Subcutaneous adipose tissue (tissue), 4 donors: ENCODE results near the gene GTF2B. TPM values are rescaled to one million over a fixed set of nuclear protein-coding genes. Genes with fewer than 3 reads are reported as not detected.

Source experiments
- total RNA-seq, 4 donors: library from RNA; depleted of rRNA; stranded (reverse); fragments of >200 nt; gene quantifications; one replicate each; pipeline ENCODE4 v1.1.0, GENCODE V29; 2016
- TF ChIP-seq, protein P1 (sequence below): fragments of 450-650 bp; IDR thresholded peaks from one replicate; pipeline ENCODE4 v1.5.1; 2016; ENCODE audit warnings: low read depth, mild to moderate bottlenecking, control low read depth, antibody characterized with exemption, moderate library complexity

Gene GTF2B
- total RNA-seq, 4 donors from 2014 or later: 29.4 to 44.3 (median 35.2) TPM

DNA sequence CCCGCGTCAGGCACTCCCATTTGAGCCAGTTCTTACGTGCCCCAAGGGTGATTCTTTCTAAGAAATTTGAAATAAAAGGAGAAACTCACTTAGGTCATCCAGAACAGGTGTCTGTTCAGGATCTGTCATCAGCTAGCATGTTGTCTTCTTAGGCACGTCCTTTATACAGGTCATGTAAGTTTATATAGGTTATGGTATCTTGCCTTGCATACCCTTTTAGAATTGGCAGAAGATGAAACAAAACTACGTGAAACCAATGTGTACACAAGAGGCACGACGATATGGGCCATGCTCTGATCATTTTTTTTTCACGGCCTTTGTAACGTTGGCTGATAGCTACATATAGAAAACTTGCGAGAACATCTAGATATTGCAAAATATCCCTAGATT, 579 bp upstream of the GTF2B start:
- TF ChIP-seq, protein P1, sequence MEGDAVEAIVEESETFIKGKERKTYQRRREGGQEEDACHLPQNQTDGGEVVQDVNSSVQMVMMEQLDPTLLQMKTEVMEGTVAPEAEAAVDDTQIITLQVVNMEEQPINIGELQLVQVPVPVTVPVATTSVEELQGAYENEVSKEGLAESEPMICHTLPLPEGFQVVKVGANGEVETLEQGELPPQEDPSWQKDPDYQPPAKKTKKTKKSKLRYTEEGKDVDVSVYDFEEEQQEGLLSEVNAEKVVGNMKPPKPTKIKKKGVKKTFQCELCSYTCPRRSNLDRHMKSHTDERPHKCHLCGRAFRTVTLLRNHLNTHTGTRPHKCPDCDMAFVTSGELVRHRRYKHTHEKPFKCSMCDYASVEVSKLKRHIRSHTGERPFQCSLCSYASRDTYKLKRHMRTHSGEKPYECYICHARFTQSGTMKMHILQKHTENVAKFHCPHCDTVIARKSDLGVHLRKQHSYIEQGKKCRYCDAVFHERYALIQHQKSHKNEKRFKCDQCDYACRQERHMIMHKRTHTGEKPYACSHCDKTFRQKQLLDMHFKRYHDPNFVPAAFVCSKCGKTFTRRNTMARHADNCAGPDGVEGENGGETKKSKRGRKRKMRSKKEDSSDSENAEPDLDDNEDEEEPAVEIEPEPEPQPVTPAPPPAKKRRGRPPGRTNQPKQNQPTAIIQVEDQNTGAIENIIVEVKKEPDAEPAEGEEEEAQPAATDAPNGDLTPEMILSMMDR: no peak

DNA sequence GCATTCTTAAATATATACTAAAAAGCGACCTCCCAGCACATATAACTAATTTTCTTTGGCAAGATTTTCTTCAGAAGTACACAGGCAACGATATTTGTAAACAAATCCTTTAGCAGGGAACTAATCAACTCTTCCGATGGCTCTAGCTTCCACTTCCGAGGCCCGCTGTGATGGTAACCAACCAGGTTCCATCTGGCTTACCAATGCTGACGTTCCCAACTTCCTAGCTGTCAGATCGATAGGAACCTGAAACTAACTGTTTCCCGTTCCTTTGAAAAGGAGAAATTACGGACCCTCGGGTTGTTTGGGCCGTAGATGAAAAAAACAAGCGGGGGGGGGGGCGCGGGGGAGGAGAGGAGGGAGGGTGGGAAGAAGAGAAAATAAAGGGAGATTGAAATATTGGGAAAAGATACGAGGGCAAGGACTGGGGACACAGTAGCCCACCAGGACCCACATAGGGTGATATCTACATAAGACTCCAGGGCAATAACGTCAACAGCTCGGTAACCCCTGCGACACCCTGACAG, 513 bp downstream of the GTF2B start:
- TF ChIP-seq, protein P1: no peak

DNA sequence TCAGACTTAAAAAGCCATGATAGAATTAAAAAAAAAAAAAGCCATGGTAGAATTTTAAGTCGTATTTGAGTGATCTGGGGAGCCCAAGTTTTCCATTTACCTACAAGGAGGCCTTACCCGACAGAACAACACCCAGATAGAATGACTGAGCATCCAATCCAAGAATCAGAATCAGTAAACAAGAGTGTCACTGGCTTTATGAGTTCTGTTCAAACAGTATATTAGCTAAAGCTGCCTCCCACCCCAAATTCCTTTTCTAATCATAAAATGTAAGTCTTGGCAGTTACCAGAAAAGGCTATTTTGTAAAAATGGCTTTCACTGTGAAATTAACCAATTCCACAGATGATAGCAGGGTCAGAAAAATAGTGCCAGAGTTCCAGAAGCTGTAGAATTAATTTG, 1.2 kb downstream of the GTF2B start:
- TF ChIP-seq, protein P1: no peak

DNA sequence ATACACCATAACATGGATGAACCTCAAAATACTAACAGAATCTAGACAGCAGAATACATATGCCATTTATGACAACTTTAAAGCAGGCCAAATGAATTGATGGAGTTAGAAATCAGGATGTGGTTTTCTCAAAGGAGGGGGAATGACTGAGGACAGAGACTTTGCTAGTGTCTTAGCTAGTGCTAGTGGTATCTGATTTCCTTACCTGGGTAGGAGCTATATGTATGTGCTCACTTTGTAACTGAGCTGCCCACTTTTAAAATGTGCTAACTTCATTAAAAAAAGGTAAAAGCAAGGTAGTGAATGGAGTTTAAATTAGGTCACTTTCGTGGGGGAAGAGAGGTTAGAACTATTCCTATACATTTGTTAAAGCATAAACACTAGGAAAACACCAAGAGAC, 2.6 kb downstream of the GTF2B start:
- TF ChIP-seq, protein P1: no peak

DNA sequence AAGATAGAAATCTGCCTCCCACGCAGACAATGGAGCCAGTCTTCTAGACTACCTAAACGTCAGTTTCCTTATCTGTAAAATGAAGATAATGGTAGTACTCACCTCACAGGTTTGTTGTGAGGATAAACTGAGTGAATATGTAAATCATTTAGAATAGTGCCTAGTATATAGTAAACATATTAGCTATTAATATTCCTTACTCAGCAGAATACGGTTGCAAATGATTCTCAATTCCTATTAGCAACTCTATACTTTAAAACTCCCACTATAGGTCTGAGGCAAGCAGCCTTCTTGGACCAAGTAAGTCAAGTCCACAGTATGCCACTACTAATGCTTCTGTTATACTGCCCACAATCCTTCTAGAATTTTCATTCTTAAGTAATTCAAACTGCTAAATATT, 5.4 kb downstream of the GTF2B start:
- TF ChIP-seq, protein P1: no peak

DNA sequence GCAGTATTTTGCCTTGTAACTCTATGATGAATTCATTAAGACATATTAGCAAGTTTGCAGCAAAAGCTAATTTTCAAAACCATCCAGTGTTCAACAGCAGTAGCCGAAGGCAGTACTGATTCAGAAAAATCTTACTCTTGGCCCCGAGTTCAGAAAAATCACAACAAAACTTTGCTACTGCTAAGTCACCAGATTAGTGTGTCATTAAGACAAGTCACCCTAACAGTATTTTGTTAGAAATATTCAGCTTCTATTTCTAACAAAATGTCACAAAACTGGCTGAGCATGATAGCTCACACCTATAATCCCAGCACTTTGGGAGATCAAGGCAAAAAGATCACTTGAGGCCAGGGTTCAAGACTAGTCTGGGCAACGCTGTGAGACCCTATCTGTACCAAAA, 8.2 kb downstream of the GTF2B start:
- TF ChIP-seq, protein P1: no peak

DNA sequence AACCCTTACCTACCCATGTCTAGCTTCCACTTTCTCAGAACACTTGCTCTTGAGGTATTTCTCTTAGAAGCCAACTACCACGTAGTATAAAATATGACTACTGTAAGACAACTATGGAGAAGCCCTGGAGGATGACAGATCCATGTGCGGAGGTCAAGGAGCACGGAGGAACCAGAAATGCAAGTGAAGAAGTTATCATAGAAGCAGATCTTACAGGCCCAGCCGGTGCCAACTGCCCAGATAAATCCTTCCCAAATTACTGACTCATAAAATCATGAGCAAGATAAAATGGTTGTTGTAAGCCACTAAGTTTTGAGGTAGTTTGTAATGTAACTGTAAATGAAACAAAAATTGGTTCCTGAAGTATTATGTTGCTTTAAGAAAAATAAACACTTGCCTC, 12.6 kb downstream of the GTF2B start:
- TF ChIP-seq, protein P1: no peak
